HG02973 (cell line): ENCODE results near the gene CLDN2.
"Not testable (repeated sequence)": the region's sequence is repeated elsewhere in the genome, so short reads cannot be mapped to it uniquely, and the experiment has no call there.

Experiments used
- ATAC-seq: cut with Tn5 transposase; IDR thresholded peaks from one replicate; pipeline ENCODE4 v1.9.1; 2021; ENCODE audit warnings: moderate library complexity; ENCODE audit not compliant: unreplicated experiment

Gene CLDN2, protein sequence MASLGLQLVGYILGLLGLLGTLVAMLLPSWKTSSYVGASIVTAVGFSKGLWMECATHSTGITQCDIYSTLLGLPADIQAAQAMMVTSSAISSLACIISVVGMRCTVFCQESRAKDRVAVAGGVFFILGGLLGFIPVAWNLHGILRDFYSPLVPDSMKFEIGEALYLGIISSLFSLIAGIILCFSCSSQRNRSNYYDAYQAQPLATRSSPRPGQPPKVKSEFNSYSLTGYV

DNA sequence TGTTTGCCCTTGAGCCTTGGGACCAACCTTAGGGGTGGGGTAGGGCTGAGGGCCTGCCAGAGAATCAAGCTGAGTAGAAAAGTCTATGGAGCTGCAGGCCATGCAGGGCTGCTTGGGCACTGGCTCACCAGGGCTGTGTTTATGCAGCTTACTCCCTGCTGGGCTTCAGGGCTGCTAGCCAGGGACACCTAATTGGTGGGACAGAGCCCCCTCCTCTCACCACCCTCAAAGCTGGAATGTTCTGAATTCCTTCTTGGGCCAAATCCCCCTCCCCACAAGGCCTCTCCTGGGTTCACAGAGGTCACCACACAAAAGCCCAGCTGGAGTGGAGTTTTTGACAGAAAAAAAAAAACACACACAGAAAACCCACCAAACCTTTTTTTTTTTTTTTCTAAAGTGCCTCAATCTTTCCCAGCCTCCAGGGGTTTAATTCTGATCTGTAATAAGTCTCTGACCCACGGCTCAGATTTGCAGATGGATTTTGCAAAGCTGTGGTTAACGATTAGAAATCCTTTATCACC lies at the start of gene CLDN2:
TSS of gene CLDN2 (plus strand) at position 471 of the 521 bp plus-strand sequence. CDS start 7,827 bp downstream, outside the sequence.
- no peak for ATAC-seq

DNA sequence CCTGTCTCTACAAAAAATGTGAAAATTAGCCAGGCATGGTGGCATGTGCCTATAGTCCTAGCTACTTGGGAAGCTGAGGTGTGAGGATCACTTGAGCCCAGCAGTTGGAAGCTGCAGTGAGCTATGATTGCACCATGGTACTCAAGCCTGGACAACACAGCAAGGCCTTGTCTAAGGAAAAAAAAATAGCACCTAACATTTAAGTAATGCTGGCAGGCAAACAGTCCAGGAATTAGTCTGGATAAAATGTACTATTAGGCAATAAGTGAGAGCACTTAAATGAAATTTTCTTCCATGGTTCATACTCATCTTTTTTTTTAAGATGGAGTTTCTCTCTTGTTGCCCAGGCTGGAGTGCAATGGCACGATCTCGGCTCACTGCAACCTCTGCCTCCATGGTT lies 47.4 kb upstream of the CLDN2 start:
- not testable (repeated sequence) for ATAC-seq

GRCh38 chrX:106874075-106874474 lies 46.1 kb upstream of the CLDN2 start:
- ATAC-seq: no peak

- no peak for ATAC-seq
These were observed 45.1 kb upstream of the CLDN2 start for GRCh38 chrX:106875151-106875550.

GRCh38 chrX:106889468-106889867 lies 30.7 kb upstream of the CLDN2 start:
- no peak for ATAC-seq

- no peak for ATAC-seq
These were observed 28.3 kb upstream of the CLDN2 start for GRCh38 chrX:106891762-106892460.

GRCh38 chrX:106894392-106894909 lies 25.8 kb upstream of the CLDN2 start:
- peak; percentile 65 for ATAC-seq

DNA sequence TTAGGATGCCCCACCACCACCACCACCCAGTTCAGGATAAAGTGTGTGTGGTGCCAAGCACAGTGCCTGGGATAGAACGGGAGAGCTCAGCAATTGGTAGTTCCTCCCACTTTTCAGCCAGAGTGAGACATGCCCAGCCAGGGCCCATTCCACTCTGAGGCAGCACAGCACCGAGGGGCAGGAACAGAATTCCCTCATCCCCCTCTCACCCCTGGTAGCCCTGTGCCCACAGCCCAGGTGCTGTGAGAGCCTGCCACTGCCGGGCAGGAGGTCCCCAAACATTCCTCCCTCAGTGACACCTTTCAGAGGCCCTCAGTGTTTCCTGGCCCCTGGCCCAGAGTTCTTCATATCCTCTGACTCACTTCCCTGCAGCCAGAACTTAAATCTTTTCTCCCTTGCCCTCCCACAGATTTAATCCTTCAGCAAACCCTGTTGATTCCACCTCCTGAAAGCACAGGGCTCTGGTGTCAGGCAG lies 25.2 kb upstream of the CLDN2 start:
- ATAC-seq: no peak

- no peak for ATAC-seq
These were observed 22.9 kb upstream of the CLDN2 start for GRCh38 chrX:106897259-106897658.

- peak; percentile 54 for ATAC-seq
These were observed 21.7 kb upstream of the CLDN2 start for GRCh38 chrX:106898462-106898861.

DNA sequence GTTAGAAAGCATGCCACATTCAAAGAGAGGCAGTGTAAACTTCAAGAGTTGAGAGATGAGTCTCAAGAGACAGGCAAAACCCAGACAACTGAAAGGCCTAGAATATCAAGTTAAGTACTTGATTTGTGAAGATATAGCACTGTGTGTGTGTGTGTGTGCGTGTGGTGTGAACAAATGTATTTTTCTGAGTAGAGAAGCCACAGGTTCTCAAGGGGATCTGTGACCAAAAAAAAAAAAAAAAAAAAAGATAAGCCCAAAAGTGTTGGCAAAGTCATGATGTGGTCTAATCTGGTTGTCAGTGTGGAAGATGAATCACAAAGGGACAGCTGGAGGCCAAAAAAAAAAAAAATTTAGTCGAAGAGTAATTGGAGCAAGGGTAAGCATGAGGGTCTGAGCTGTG lies 20.9 kb upstream of the CLDN2 start:
- ATAC-seq: no peak

DNA sequence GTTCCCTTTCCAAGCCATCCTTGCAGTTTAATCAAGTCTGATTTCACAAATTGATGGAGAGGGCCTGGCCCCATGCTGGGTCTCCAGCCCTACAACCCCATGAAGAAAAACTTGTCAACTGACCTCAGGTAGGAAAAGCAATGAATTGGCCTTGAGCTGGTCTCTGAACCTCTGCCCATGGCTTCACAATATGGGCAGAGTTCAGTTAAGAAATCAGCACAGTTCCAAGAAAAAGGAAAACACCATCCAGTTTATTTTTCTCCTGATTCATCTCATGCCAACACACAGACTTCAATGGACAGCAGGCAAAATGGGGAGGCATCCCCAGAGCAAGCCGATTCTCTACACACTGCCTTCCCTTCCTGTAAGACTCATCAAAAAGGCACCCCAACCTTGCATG lies 20.4 kb upstream of the CLDN2 start:
- ATAC-seq: no peak

- no peak for ATAC-seq
These were observed 18.9 kb upstream of the CLDN2 start for GRCh38 chrX:106901341-106901740.

DNA sequence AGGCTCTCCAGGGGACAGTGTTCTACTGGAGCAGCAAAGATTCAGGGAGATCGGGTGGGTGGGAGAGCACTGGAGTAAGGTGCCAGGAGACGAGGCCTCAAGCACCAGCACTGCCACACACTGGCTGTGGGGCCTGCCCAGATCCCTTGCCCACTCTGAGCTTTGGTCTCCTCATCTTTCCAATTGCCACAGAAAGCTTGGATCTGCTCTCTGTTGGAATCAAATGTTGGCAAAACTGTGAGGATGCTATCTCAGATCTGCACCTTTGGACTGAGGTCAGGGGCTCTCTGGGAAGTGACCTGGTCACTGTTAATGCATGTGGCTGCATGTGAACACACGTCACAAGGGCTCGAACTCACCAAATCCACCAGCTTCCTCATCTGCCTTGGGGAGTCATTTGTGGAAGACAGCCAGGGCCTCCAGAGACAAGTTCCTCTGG lies 18.4 kb upstream of the CLDN2 start:
- ATAC-seq: no peak

DNA sequence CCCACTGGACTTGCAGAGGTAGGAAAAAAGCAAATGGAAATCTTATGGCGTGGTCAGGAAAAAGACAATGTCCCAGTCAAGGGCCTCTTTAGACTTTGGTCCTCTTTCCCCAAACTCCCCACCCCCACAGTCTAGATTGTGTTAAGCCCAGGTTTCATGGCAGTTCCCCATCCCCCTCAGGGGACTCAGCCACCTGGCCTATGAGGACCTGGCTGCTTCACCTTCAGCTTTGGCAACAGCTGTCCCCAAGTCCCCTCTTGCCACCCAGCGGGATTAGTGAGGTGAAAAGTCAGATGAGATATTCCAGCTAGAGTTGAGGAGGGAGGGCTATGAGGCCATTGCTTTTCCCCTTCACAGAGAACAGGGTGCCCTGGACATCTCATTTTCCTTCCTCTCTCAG lies 17.5 kb upstream of the CLDN2 start:
- ATAC-seq: no peak

- no peak for ATAC-seq
These were observed 16.8 kb upstream of the CLDN2 start, which contains the start of gene RIPPLY1 for GRCh38 chrX:106903291-106903824. Gene RIPPLY1 (minus strand): TSS chrX:106903341. CDS start chrX:106903287, 54 bp downstream.

- no peak for ATAC-seq
These were observed 16.2 kb upstream of the CLDN2 start for GRCh38 chrX:106903856-106904528.

GRCh38 chrX:106905064-106905708 lies 15.0 kb upstream of the CLDN2 start:
- ATAC-seq: no peak

DNA sequence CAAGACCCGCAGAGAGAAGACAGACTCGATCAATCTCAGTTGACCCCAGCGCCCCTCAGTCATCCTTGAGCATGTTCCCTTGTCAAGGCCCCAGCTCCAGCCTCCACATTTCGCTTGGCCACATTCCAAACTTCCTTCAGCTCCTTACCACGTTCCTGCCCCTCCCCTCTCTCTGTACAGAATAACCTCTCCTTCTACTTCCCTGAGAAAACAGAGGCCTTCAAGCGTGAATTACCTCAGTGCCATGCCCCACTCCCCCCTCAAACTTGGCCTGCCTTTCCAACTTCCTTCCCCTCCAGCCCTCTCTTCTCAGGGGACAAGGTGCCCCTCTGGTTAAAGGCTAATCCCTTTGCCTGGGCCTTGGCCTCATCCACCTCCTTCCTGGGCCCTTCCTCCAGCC lies 13.8 kb upstream of the CLDN2 start:
- ATAC-seq: no peak

DNA sequence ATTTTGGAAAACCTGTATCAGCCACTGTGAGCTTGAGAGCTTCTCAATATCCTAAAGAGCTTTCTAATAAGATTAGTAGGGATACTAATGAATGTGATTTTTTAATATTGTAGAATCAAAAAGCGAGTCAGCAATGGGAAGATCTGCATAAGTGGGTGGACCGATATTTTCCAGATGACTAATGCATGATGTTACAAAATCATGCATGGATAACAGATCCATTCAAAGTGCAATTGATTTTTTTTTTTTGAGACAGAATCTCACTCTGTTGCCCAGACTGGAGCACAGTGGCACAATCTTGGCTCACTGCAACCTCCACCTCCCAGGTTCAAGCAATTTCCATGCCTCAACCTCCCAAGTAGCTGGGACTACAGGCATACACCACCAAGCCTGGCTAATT lies 7.3 kb upstream of the CLDN2 start:
- no peak for ATAC-seq
